Hindlimb muscle (tissue), 1 donor: Measurements from ENCODE around the gene CTDP1. TPM values are rescaled to one million over a fixed set of nuclear protein-coding genes. Genes with fewer than 3 reads are reported as not detected.
A peak's percentile ranks its signal among the peaks of the same experiment; 100 is the strongest.
"Not testable (repeated sequence)": the region's sequence is repeated elsewhere in the genome, so short reads cannot be mapped to it uniquely, and the experiment has no call there.

Experiments
- DNase-seq: peaks from one replicate; pipeline ENCODE4 v3.0.0-alpha.2; 2013
- polyA plus RNA-seq: library from polyadenylated mRNA; unstranded; fragments of 120-200 nt; gene quantifications from one replicate; pipeline ENCODE4 v1.2.1, GENCODE V29; 2013; ENCODE audit not compliant: insufficient read length

Gene CTDP1
- polyA plus RNA-seq, 1 donor = 11.0 TPM

DNA sequence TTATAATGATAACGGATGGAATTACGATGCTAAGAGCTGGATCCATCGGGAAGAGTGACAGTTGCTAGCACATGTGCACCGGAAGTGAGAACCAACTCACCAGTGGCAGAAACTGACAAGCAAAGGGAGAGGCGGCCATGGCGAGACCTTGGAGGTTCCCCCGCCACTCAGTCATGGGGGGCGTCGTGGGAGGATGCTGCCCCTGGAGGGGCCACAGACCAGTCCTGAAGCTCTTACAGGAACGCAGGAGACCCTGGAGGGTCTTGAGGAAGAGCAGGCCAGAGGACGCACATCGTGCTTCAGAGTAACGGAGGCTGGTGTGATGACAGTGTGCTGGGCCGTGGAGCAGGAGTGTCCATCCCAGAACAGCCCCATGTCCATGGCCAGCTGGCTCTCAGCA, 65.0 kb downstream of the CTDP1 start:
- DNase-seq = no peak

DNA sequence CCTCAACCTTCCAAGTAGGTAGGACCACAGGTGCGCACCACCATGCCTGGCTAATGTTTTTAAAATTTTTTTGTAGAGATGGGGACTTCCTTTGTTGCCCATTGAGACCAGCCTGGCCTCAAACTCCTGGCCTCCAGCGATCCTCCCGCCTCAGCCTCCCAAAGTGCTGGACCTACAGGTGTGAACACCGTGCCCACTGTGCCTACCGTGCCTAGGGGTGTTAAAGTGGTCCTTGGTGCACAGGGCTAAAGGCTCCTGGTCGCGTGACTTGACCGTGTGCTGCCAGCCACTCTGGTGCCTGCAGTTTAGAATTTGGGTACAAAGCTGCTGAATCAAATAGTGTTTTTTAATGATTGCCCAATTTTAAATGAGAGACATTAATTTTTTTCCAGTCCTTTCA, 67.1 kb downstream of the CTDP1 start:
- DNase-seq = no peak

DNA sequence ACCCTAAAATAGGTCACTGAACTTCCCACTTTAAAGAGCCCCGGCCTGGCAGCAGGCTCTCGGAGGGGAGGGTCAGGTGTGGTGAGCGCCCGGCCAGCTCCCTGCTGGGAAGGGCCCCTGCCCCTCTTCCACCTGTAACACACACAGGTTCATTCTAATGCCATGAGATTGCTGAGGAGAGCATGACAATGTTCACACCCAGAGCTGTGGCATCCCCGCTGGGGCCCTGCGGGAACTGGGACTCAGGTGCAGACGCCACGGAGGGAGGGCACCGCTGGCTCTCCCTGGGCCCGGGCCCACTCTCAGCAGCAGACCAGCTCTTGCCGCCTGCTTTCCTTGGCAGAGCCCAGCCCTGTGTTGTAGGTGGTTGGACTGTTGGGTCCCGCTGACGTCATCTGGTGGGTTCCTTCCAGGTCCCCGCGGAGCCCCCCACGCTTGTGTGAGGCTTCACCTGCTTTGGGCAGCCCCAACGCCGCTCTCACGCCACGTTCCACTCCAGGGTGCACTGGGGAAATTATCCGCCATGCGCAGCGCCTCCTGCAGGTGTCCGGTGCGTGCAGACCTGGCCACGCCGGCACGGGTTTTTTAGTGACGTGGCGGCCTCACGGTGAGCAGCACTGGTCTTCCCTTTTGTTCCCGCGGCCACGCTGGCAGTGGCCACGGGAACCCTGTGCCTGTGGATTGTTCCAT, 67.7 kb downstream of the CTDP1 start:
- DNase-seq = no peak

DNA sequence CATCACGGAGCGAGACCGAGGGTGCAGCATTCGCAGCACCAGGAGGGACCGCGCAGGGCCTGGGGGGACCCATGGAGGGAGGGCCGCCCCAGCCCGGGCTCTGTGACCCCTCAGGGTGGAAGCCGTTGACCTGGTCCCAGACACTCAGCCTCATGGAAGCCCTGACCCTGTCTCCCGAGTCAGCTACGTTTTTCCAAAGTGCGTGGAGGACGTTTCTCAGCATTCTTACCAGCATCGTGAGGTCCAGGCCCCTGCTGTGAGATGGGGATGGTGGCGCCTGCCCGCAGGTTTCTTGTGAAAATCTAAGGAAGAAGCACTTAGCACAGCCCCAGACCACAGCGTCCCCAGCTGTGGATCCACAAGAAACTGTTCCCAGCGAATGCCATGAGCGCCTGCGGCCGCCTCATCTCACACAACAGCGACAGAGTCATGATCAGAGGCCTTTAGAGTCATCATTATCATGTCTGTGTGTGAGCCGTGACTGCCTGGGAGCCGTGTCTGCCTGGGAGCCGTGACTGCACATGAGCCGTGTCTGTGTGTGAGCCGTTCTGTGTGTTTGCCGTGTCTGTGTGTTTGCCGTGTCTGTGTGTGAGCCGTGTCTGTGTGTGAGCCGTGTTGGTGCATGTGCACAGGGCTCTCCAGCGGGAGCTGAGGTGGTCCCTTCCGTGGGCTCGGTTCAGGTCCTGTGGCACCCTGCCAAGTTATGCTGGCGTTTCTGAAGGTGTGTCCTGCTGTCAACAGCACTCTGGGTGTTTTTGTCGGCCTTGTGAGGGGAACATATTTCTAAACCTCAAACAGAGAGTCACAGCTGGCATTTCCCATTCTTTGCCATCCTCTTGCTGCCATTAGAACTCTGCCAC, 68.9 kb downstream of the CTDP1 start:
- no peak for DNase-seq

DNA sequence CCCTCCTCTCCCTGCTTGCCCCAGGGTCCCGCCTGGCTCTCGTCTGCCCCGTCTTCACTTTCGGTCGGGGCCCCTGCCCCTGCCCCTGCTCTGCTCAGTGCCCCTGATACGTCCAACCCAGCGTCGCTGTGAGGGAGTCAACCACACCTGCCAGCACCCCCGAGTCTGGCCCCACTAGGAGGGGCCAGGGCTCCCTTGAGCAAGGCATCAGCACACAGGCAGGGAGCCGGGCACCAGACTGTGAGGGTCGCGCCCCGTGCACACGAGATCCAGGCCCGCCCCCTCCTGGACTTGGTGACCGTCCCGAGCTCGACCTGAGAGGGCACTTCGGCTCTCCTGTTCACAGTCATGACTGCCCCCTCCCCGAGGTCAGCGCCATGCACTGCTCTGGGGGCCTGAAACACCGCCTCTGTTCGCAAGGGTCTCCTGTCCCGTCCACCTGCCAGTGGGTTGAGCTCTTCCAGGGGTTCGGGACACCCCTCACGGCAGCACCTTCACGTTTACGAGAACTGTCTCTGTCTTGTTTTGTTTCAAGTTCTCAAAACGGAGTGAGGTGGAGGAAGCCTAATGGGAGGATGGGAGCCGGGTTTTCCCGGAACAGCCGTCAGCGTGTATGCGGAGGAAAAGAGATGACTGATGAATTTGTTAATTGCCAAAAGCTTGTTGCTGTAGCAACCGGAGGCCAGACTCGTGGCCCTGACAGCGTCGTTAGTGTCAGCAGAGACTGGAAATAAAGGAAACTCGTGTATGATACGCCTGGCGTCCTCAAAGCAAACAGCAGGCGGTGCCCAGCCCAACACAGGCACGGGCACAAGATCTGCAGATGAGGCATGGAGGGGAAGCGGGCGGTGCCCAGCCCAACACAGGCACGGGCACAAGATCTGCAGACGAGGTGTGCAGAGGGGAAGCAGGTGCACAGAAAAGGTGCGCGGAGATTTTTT, 69.9 kb downstream of the CTDP1 start:
- no peak for DNase-seq

DNA sequence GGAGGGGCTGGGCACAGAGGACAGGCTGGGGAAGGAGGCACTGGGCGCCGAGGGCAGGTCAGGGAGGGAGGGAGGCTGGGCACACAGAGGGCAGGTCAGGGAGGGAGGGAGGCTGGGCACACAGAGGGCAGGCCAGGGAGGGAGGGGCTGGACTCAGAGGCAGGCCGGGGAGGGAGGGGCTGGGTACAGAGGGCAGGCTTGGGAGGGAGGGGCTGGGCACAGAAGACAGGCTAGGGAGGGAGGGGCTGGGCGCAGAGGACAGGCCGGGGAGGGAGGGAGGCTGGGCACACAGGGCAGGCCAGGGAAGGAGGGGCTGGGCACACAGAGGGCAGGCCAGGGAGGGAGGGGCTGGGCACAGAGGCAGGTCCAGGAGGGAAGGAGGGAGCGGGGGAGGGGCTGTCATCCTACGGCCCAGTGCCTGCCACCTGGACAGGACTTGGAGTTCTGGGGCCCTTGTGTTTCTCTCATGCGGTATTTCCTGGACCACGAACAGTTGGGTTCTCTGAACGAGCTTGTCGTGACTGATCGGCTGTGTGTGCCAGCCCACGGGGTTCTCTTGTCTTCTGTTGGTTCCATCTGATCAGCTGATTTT, 71.5 kb downstream of the CTDP1 start:
- no peak for DNase-seq

DNA sequence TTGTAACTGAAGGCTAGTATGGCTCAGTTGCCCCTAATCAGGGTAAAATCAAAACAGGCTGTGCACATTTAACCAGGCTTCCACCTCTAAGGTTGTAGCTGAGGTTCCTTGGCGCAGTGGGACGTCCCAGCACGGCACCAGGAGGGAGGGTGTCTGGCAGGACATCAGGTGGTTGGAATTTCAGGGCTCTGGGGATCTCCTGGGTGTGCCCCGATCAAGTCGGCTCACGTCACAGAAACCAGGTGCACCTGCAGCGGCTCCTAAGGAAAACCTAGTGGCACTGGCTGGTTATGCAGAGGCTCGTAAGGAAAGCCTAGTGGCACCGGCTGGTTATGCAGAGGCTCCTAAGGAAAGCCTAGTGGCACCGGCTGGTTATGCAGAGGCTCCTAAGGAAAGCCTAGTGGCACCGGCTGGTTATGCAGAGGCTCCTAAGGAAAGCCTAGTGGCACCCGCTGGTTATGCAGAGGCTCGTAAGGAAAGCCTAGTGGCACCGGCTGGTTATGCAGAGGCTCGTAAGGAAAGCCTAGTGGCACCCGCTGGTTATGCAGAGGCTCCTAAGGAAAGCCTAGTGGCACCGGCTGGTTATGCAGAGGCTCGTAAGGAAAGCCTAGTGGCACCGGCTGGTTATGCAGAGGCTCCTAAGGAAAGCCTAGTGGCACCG, 72.4 kb downstream of the CTDP1 start:
- not testable (repeated sequence) for DNase-seq

DNA sequence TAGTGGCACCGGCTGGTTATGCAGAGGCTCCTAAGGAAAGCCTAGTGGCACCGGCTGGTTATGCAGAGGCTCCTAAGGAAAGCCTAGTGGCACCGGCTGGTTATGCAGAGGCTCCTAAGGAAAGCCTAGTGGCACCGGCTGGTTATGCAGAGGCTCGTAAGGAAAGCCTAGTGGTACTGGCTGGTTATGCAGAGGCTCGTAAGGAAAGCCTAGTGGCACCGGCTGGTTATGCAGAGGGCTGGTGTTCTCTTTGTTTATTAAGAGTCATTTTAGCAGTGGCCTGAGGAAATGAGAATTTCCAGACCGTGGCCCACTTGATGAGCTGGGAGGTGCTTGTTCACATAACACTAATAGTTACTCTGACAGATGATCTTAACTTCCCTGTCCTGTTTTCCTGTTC, 73.3 kb downstream of the CTDP1 start:
- not testable (repeated sequence) for DNase-seq

DNA sequence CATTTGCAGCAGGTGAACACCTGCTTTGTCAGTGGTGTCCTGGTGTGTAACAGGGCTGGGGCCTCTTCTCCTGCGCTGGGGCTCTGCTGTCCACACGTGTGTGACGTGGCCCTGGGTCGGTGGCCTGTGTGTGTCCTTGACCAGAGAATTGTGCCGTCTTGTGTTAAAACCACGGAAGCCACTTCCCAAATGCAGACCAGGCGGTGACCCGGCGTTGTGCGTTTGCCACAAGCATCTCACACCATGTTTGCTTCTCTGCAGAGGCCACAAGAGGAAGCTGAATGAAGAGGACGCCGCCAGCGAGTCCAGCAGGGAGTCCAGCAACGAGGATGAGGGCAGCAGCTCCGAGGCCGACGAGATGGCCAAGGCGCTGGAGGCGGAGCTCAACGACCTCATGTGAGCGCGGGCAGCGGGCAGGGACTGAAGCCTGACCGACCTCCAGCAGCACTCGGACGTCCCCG, 73.8 kb downstream of the CTDP1 start:
- no peak for DNase-seq

DNA sequence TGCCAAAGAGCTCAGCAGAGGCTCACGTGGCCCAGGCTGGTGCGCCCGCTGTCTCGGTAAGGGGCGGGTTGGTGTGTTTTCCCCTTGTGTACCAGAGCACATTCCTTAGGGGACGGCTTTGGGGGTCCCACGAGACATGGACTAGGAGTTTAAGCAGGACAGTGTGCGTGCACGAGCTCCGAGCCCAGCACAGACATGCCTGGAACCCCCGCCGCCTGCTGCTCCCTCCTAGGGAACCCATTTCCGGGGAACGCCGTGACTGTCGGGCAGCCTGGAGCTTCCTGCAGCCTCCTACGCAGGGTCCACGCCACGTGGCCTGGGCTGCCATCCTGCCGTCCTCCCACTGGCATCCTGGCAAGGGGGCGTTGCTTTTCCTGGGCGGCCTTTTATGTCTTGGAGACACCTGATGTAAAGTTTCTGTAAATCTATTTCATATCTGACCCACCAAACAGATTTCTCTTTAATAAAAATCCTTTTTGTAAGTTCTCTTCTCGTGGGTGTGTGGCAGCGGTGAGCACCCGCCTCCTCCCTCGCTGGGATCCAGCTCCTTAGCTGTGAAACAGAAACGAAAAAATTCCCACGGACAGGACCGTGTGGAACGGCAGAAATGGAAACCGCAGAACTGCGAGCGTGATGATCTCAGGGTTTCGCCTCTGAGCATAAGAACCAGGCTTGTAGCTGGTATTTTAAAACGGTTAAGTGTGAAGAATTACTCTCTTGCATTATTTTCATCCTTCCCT, 74.6 kb downstream of the CTDP1 start:
- no peak for DNase-seq

DNA sequence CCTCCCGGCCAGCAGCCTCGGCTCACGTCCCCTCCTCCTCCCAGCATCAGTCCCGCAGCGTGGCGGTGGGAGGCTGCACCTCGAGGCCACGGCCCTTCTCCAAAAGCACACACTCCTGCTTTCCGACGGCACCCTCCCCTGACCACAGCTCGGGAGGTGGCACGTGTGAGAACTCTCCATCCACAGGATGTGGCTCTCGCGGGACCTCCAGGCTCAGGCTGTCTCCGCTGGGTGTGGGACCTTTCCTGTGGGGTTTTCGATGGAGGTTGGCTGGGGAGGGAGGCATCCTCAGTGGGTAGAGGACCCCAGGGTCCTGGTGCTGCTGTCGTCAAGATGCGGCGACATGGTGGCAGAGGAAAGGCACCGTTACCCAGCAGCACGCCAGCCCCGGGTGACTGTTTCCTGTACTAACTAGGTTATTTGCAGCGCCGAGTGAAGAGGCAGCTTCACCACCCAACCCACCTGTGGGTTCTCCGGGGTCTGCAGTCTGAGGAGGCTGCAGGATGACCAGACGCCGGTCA, 75.3 kb downstream of the CTDP1 start:
- DNase-seq = no peak

DNA sequence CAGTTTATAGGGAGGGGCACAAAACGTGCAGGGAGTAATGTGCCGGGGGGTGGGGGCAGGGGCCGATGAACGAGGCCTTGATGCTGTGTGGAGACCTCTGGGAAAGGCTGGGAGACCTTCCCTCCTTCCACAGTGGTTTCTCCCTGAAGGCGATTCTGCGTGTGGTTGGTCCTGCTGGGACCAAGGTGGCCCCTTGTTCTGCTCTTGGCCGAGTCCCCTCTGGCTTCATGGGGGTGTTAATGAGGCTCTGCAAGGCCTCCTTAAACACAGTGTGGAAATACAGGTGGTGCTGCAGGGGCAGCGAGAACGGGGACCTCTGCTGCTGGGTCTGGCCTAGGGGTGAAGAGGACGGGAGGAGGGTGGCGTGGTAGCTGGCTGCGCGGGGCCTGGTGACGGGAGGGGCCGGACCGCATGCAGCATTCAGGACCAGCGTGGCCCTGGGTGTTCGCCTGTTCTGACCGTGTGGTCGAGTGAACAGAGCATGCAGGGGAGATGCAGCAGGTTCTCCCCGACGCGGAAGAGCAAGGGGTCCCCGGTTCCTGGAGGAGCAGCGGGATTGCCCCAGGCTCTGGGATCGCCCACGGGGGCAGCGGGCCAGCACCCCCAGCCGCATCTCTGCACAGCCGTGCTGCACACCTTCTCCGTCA, 76.0 kb downstream of the CTDP1 start:
- DNase-seq = no peak

DNA sequence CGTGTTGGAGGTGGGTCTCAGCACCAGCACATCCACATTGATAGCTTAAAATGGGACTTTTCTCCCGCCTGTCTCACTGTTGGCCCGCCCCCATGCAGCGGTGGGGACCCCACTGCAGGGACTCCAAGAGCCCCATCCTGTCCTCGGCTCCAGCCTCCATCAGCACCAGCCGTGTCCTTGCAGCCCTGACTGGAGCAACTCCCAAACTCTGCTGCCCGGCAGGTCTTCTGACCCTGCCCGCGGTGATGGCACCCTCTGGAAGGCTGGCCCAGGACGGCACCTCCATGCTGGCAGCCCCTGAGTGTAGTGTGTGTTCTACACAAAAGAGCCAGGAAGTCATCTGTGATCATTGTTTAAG, 76.5 kb downstream of the CTDP1 start:
- no peak for DNase-seq

DNA sequence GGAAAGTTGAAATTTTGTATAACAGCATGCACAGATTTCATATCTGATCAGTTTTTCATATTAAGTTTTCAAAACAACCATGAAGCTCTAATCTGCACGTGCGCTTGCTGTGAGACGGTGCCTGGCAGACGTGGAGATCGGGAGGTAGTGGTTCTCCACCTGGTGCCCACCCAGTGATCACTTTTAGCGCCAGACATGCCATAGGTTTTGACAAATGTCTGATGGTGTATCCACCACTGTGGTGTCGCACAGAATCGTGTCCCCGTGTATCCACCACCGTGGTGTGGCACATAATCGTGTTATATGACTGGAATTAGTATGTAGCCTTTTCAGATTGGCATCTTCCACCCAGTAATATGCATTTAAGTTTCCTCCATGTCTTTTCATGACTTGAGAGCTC, 77.2 kb downstream of the CTDP1 start:
- no peak for DNase-seq

DNA sequence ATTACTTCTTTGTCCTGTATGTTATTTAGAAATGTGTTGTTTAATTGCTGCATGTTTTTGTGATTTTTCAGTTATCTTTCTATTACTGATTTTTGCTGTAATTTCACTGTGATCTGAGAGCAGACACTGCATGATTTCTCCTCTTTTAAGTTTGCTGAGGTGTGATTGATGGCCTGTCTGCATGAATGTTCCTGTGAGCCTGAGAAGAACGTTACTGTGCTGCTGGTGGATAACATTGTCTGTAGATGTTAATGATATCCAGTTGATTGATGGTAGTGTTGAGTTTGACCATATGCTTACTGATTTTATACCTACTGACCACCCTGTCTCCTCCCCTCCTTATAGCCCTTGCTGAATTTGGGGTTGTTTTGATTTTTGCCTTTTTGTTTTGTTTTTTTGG, 80.7 kb downstream of the CTDP1 start:
- no peak for DNase-seq

DNA sequence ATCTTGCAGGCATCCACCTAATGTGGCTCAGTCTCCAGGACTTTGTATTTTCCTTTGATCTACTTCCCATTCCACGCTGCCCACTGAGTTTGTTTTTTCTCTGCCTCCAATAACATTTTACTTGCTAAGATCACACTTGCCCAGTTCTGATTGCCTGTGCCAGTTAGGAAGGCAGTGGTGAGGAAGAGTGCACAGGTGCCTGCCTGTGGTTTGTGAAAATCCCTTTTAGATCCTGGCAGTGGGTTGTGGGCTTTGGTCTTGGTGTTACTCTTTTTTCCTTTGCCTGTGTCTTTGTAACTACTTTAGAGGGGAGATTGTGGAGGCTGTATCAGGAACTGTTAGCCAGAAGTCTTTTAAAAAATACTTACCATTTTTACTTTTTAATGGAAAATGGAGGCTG, 81.3 kb downstream of the CTDP1 start:
- no peak for DNase-seq

DNA sequence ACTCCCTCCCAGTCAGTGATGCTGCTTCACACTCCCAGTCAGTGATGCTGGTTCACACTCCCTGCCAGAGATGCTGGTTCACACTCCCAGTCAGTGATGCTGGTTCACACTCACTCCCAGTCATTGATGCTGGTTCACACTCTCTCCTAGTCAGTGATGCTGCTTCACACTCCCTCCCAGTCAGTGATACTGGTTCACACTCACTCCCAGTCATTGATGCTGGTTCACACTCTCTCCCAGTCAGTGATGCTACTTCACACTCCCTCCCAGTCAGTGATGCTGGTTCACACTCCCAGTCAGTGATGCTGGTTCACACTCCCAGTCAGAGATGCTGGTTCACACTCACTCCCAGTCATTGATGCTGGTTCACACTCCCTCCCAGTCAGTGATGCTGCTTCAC, 83.8 kb downstream of the CTDP1 start:
- no peak for DNase-seq

DNA sequence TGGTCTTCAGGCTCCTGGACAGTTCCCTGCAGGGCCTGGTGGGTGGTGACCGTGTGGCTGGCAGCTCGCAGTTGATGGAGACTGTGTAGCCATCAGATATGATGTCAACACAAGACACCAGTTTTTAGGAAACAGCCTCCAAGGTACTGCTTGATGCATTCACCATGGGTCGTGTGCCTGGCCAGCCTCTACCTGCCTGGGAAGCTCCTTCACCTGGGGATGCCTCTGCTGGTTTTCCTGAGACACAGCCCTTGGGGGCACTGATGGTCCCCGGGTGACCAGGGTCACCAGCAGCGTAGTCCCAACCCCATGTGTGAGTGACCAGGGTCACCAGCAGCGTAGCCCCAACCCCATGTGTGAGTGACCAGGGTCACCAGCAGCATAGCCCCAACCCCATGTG, 84.5 kb downstream of the CTDP1 start:
- no peak for DNase-seq

DNA sequence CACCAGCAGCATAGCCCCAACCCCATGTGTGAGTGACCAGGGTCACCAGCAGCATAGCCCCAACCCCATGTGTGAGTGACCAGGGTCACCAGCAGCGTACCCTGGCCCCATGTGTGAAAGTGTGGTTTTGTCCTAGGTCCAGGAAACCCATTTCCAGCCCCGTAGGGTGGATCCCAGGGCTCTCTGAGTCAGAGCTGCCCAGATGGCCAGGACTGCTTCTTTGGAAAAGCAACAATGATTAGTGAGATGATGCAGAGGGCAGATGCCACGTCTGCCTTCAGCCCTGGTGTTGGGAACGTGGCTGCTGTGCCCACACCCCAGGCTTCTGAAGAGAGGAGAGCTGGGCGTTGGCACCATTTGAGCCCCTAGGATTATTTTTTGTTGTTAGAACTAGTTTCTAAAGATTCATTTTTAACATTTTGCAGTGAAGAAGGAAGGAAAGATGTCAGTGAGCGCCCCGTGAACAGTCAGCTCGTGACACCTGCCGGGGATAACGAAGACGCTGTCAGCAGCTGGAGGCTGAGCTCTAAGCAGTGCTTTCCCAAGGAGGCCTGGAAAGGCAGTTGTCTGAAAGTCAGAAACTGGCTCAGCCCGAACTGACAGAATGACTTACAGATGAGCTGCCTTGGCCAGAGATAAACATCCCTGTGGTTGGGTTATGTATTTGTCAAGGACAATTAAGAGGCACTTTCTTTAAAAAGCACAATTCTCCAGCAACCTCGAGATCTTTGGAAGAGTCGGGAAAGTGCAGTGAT, 86.1 kb downstream of the CTDP1 start:
- peak; percentile 37 for DNase-seq

DNA sequence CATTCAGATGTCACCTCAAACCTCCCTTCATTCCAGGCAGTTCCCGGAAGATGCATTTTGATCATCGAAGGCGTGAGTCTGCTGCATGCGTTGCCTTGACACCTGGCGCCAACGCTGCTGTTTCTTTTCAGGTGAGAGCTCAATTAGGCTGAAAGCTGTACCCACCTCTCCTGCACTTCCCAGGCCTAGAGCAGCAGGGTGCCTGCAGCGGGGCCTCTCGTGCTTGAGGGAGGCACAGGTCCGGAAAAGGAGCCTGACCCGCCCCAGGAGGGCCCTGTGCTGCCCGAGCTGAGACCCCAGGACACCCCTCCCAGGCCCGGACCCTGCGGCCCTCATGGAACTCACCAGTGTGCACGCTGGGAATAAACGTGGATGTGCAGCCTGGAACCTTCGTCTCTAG, 86.7 kb downstream of the CTDP1 start:
- no peak for DNase-seq
